SK-N-SH (cell line): ENCODE results near the gene MTR. TPM values are rescaled to one million over a fixed set of nuclear protein-coding genes. Genes with fewer than 3 reads are reported as not detected.
A peak's percentile ranks its signal among the peaks of the same experiment; 100 is the strongest.

Source experiments
- CTCF ChIA-PET: fragments of 300-600, 350-600 bp; formaldehyde crosslinking; extraction: SDS; loops from one replicate; lab custom pipeline; 2021; lab: Yijun Ruan, JAX
- POLR2A ChIA-PET: fragments of 350-600 bp; sonication (Branson Sonifier 250); formaldehyde crosslinking; extraction: SDS; loops from one replicate; lab custom pipeline; 2020; ENCODE audit warnings: antibody characterized with exemption, inconsistent platforms; lab: Yijun Ruan, JAX
- DNase-seq: peaks from one replicate; pipeline ENCODE4 v3.0.0; 2012
- H2AFZ ChIP-seq: fragments of 200-600 bp; sonication (generic); 2 replicates; pipeline ENCODE4 v1.8.1; 2016; ENCODE audit warnings: antibody characterized with exemption, mild to moderate bottlenecking, low read depth
- H3F3A ChIP-seq: fragments of 200-600 bp; sonication (generic); replicated peaks from 2 replicates; pipeline ENCODE3; 2016; ENCODE audit warnings: antibody characterized with exemption, mild to moderate bottlenecking; ENCODE audit not compliant: insufficient read depth
- H3K27ac ChIP-seq, 2 experiments: fragments of 200-500 bp in 1 of 2; fragments of 200-600 bp in 1 of 2; sonication (Bioruptor generic) in 1 of 2; sonication (generic), shearing (Covaris generic) in 1 of 2; 2 replicates each; pipeline versions ENCODE4 v1.5.1 to v1.6.1; 2014 to 2016; ENCODE audit warnings: low read depth in 2 of 2, inconsistent platforms in 1 of 2, low read length in 1 of 2, mild to moderate bottlenecking in 1 of 2, mixed read lengths in 1 of 2
- H3K27me3 ChIP-seq: fragments of 200-600 bp; sonication (generic), shearing (Covaris generic); 2 replicates; pipeline ENCODE4 v1.6.1; 2016; ENCODE audit warnings: mixed run types; ENCODE audit not compliant: insufficient read depth
- H3K36me3 ChIP-seq, 2 experiments: fragments of 200-500 bp in 1 of 2; fragments of 200-600 bp in 1 of 2; sonication (Bioruptor generic) in 1 of 2; sonication (generic) in 1 of 2; replicated peaks in 1 of 2; 2 replicates each; pipeline versions ENCODE3 to v1.5.1; 2014 to 2016; ENCODE audit warnings: low read length in 1 of 2, mild to moderate bottlenecking in 1 of 2; ENCODE audit not compliant: insufficient read depth in 2 of 2, control insufficient read depth in 1 of 2
- H3K4me1 ChIP-seq, 2 experiments: fragments of 200-500 bp in 1 of 2; fragments of 200-600 bp in 1 of 2; sonication (Bioruptor generic) in 1 of 2; sonication (generic), shearing (Covaris generic) in 1 of 2; 2 replicates each; pipeline versions ENCODE4 v1.5.1 to v1.6.1; 2014 to 2016; ENCODE audit warnings: low read depth in 1 of 2, low read length in 1 of 2, mixed run types in 1 of 2; ENCODE audit not compliant: insufficient read depth in 2 of 2, control insufficient read depth in 1 of 2
- H3K4me2 ChIP-seq: fragments of 200-600 bp; sonication (generic), shearing (Covaris generic); 2 replicates; pipeline ENCODE4 v1.6.1; 2017; ENCODE audit warnings: mixed run types
- H3K4me3 ChIP-seq, 2 experiments: fragments of 200-500 bp in 1 of 2; fragments of 200-600 bp in 1 of 2; sonication (Bioruptor generic) in 1 of 2; sonication (generic), shearing (Covaris generic) in 1 of 2; 2 replicates each; pipeline versions ENCODE4 v1.5.1 to v1.8.1; 2014 to 2016; ENCODE audit warnings: low read depth in 2 of 2, inconsistent platforms in 1 of 2, low read length in 1 of 2, mild to moderate bottlenecking in 1 of 2, mixed read lengths in 1 of 2, moderate library complexity in 1 of 2
- H3K79me2 ChIP-seq: fragments of 200-600 bp; sonication (generic); 2 replicates; pipeline ENCODE4 v1.8.1; 2017; ENCODE audit warnings: mild to moderate bottlenecking; ENCODE audit not compliant: insufficient read depth
- H3K9ac ChIP-seq: fragments of 200-600 bp; sonication (generic); 2 replicates; pipeline ENCODE4 v1.6.1; 2017; ENCODE audit warnings: mixed run types
- H3K9me2 ChIP-seq: fragments of 200-600 bp; sonication (generic); 2 replicates; pipeline ENCODE4 v1.6.1; 2017; ENCODE audit warnings: mixed run types
- H3K9me3 ChIP-seq: fragments of 200-600 bp; sonication (generic); 2 replicates; pipeline ENCODE4 v1.6.1; 2017; ENCODE audit warnings: mixed run types, mild to moderate bottlenecking, moderate library complexity
- H4K20me1 ChIP-seq: fragments of 200-600 bp; sonication (generic); 2 replicates; pipeline ENCODE4 v1.6.1; 2017; ENCODE audit warnings: mild to moderate bottlenecking, mixed run types; ENCODE audit not compliant: insufficient read depth
- CHD2 ChIP-seq: fragments of 150-350 bp; IDR thresholded peaks from 2 replicates; pipeline ENCODE4 v1.6.1; 2018; ENCODE audit warnings: low read length; ENCODE audit not compliant: partially characterized antibody
- FOXJ3 ChIP-seq: sonication (generic); formaldehyde crosslinking; IDR thresholded peaks from 2 replicates; pipeline ENCODE4 v1.5.1; 2020; ENCODE audit warnings: mild to moderate bottlenecking, missing genetic modification reagents
- FOXM1 ChIP-seq: IDR thresholded peaks from 2 replicates; pipeline ENCODE4 v1.4.0; 2012; ENCODE audit warnings: low read depth, mild to moderate bottlenecking
- MAX ChIP-seq: IDR thresholded peaks from 2 replicates; pipeline ENCODE4 v1.4.0; 2012; ENCODE audit warnings: low read depth
- MEF2A ChIP-seq: IDR thresholded peaks from 2 replicates; pipeline ENCODE4 v1.4.0; 2012; ENCODE audit warnings: low read depth, borderline replicate concordance
- NRF1 ChIP-seq: IDR thresholded peaks from 2 replicates; pipeline ENCODE4 v1.6.1; 2012; ENCODE audit warnings: low read depth, mild to moderate bottlenecking, low read length
- RXRA ChIP-seq: IDR thresholded peaks from 2 replicates; pipeline ENCODE4 v1.4.0; 2012; ENCODE audit warnings: low read depth, mild to moderate bottlenecking, borderline replicate concordance
- SMC3 ChIP-seq: IDR thresholded peaks from 2 replicates; pipeline ENCODE4 v1.6.1; 2012; ENCODE audit warnings: low read depth, low read length, improper control_type of control experiment
- TCF12 ChIP-seq: IDR thresholded peaks from 2 replicates; pipeline ENCODE4 v1.4.0; 2012
- TEAD4 ChIP-seq: IDR thresholded peaks from 2 replicates; pipeline ENCODE4 v1.4.0; 2012; ENCODE audit warnings: mild to moderate bottlenecking, borderline replicate concordance; ENCODE audit not compliant: insufficient read depth
- whole genome bisulfite sequencing: methylation state at CpG from one replicate; pipeline ENCODE4 v1.1.6; 2017; ENCODE audit warnings: low lambda C conversion rate; 5-methylcytosine and 5-hydroxymethylcytosine counted together
- polyA plus RNA-seq, 3 experiments: library from polyadenylated mRNA; depleted of rRNA; stranded (reverse); fragments of >200 nt; gene quantifications; 2 replicates each; pipeline ENCODE4 v1.2.3, GENCODE V29; 2012
- TF ChIP-seq, protein P1 (sequence below): fragments of 200-600 bp; sonication (generic); IDR thresholded peaks from 2 replicates; pipeline ENCODE4 v1.6.1; 2017; ENCODE audit warnings: antibody characterized with exemption, mild to moderate bottlenecking, moderate library complexity
- TF ChIP-seq, protein P2 (sequence below): fragments of 150-350 bp; IDR thresholded peaks from 2 replicates; pipeline ENCODE4 v1.6.1; 2017; ENCODE audit warnings: antibody characterized with exemption, low read length, low read depth, borderline replicate concordance

The MTR gene
- polyA plus RNA-seq, 1 of the 3 experiments (the other 2 are of a cell fraction): 5.4 TPM

DNA sequence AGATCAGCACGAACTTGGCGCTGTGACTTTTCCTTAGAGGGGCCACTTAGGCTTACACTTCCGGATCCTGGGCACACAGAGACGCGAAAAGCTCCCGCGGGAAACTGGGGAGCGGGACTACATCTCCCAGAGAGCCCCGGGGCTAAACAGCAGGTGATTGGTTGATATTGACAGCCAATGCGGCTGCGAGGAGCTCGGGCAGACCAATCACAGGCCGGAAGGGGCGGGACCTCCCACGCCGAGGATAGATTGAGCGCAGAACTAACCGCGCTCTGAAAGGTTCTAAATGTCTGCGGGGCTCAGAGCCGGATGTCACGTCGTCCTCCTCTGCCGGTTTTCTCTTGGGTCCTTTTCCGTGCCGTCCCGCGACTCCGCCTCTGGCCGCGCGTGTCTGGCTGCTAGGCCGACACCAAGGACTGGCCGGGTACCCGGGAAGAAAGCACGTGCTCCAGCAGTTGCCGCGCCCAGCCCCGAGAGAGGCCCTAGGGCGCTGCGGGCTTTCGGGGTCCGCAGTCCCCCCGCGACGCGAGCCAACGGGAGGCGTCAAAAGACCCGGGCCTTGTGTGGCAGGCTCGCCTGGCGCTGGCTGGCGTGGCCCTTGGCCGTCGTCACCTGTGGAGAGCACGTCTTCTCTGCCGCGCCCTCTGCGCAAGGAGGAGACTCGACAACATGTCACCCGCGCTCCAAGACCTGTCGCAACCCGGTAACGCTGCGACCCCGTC is at the start of gene MTR (continued):
- TF ChIP-seq, protein P1, sequence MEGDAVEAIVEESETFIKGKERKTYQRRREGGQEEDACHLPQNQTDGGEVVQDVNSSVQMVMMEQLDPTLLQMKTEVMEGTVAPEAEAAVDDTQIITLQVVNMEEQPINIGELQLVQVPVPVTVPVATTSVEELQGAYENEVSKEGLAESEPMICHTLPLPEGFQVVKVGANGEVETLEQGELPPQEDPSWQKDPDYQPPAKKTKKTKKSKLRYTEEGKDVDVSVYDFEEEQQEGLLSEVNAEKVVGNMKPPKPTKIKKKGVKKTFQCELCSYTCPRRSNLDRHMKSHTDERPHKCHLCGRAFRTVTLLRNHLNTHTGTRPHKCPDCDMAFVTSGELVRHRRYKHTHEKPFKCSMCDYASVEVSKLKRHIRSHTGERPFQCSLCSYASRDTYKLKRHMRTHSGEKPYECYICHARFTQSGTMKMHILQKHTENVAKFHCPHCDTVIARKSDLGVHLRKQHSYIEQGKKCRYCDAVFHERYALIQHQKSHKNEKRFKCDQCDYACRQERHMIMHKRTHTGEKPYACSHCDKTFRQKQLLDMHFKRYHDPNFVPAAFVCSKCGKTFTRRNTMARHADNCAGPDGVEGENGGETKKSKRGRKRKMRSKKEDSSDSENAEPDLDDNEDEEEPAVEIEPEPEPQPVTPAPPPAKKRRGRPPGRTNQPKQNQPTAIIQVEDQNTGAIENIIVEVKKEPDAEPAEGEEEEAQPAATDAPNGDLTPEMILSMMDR: no peak
- peak; percentile 89 for TF ChIP-seq MAX
- TF ChIP-seq CHD2: peak; percentile 96

DNA sequence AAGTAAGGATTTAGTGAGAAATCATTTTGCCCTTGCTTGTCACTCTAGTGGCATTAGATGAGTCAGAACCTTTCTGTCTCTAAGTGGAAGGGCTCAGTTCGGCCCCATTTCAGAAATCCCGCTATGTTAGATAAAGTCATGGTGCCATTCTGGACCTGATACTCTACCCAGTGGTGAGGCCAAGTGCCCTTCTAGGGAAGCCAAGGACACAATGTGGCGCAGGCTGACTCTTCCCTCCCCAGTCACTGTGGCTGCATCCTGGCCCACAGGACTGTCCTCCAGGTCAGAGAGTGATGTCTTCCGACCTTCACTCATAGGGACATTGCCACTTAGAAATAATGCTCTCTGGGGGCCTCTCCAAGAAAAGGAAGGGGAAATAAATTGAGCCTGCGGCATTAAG is 48.3 kb upstream of the MTR start:
- TF ChIP-seq RXRA: no peak
- TF ChIP-seq TEAD4: no peak
- no peak for TF ChIP-seq SMC3
- no peak for TF ChIP-seq MEF2A
- no peak for TF ChIP-seq FOXJ3 (CRISPR knock-in tag)
- no peak overlapping the region for H3K9ac ChIP-seq
- H3F3A ChIP-seq: no peaks in the 10 kb centered on the region
- no peak overlapping the region for H3K27ac ChIP-seq
- no peak for DNase-seq
- H3K27me3 ChIP-seq: no peaks in the 10 kb centered on the region
- no peaks in the 10 kb centered on the region; a peak in 1 of 4 replicates for H3K4me1 ChIP-seq
- no peaks in the 10 kb centered on the region for H3K36me3 ChIP-seq
- no peaks in the 10 kb centered on the region for H3K9me3 ChIP-seq
- POLR2A ChIA-PET: no interaction called here
- H3K9me2 ChIP-seq: no peaks in the 10 kb centered on the region
- no peak overlapping the region for H3K4me3 ChIP-seq
- H3K4me2 ChIP-seq: no peak overlapping the region
- no peaks in the 10 kb centered on the region for H3K79me2 ChIP-seq
- CTCF ChIA-PET: interaction anchor here (1.8 kb wide), 1 partner anchor 8 kb away, joined by 6 read pairs; no protein-coding TSS in a partner anchor
- H4K20me1 ChIP-seq: no peaks in the 10 kb centered on the region
- H2AFZ ChIP-seq: no peak overlapping the region
- WGBS: 78% methylated on average over 4 of the region's 5 CpGs

DNA sequence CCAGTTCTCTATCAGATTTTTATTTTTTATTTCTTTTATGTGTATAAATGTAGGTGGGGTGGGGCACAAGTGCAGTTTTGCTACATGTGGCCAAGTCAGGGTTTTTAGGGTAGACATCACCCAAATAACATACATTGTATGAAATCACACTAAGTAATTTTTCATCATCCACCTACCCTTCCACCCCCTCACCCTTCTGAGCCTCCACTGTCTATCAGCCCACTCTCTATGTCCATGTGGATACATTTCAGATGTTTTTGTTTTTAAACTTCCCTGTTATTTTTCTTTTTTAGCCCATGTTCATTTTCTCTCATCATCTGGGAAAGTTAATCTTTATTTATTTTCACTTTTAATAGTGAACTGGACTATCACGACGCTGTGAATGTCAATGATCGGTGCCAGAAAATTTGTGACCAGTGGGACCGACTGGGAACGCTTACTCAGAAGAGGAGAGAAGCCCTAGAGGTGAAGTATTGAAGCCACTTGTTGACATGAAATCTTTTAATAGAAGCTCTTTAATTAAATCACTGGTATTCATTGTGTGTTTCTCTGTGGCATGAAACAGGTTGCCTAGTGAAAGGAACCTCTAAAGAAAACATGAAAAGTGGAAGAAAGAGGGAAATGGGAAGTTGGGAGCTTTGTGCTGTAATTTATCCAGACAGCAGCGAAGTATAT is 47.6 kb upstream of the MTR start:
- H3K4me3 ChIP-seq: no peak overlapping the region
- H3K27me3 ChIP-seq: no peaks in the 10 kb centered on the region
- H3K9ac ChIP-seq: no peak overlapping the region
- H4K20me1 ChIP-seq: no peaks in the 10 kb centered on the region
- no peaks in the 10 kb centered on the region for H3K79me2 ChIP-seq
- H3K4me2 ChIP-seq: no peak overlapping the region
- no peaks in the 10 kb centered on the region; a peak in 1 of 4 replicates for H3K4me1 ChIP-seq
- H3K9me2 ChIP-seq: no peaks in the 10 kb centered on the region
- H3K36me3 ChIP-seq: no peaks in the 10 kb centered on the region
- no peak for DNase-seq
- no peaks in the 10 kb centered on the region for H3F3A ChIP-seq
- H2AFZ ChIP-seq: no peak overlapping the region
- TF ChIP-seq FOXM1 (no peak), NRF1 (no peak), TCF12 (no peak), RXRA (no peak)
- TF ChIP-seq, protein P2, sequence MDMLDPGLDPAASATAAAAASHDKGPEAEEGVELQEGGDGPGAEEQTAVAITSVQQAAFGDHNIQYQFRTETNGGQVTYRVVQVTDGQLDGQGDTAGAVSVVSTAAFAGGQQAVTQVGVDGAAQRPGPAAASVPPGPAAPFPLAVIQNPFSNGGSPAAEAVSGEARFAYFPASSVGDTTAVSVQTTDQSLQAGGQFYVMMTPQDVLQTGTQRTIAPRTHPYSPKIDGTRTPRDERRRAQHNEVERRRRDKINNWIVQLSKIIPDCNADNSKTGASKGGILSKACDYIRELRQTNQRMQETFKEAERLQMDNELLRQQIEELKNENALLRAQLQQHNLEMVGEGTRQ: no peak
- no peaks in the 10 kb centered on the region for H3K9me3 ChIP-seq
- 74% methylated on average over 6 of the region's 6 CpGs for WGBS
- ChIA-PET POLR2A (no interaction called here), CTCF (interaction anchor here (1.1 to 2.6 kb wide), 3 partner anchors 8 to 16 kb away, joined by 6 to 8 read pairs (median 6); no protein-coding TSS in a partner anchor)
- no peak overlapping the region for H3K27ac ChIP-seq
